Measurements from ENCODE around the gene PTPRK. TPM values are rescaled to one million over a fixed set of nuclear protein-coding genes. Genes with fewer than 3 reads are reported as not detected.
"Not testable (repeated sequence)": the region's sequence is repeated elsewhere in the genome, so short reads cannot be mapped to it uniquely, and the experiment has no call there.

PTPRK gene
- total RNA-seq, 4 donors from 2014 or later: 10.3 to 36.0 (median 20.5) TPM

DNA sequence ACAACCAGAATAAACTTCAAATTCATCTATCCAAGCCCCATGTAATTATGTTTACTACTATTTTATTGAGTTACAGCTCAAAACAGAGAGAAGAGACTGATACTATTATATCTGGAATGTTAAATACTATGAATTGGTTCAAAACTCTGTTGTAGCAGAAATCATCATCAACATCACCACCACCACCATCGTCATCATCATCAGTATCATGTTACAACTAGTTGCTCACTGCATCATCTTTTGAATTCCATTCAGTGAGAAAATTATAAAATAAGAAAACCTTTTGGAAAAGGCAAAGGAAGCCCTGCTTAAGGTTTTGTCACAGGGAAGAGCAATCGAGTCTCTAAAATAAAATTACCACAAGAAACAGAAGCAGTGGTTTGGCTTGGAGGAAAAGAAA is 583.3 kb downstream of the PTPRK start:
- Histone ChIP-seq H3K9me3 (peaks cover 0 to 9% (median 0%) of the 10 kb centered on the region in 3 donors), H3K4me3 (no peak overlapping the region), H3K27ac (no peak overlapping the region), H3K36me3 (no peaks in the 10 kb centered on the region), H3K27me3 (no peaks in the 10 kb centered on the region), H3K4me1 (peaks cover 0 to 28% (median 4%) of the 10 kb centered on the region in 3 donors)
- no peak for DNase-seq
- 50 to 72% methylated on average over 2 of the region's 2 CpGs for WGBS, 2 donors
- intact Hi-C loops (cut with DNase I): no loop called here
- TF ChIP-seq, protein P1, sequence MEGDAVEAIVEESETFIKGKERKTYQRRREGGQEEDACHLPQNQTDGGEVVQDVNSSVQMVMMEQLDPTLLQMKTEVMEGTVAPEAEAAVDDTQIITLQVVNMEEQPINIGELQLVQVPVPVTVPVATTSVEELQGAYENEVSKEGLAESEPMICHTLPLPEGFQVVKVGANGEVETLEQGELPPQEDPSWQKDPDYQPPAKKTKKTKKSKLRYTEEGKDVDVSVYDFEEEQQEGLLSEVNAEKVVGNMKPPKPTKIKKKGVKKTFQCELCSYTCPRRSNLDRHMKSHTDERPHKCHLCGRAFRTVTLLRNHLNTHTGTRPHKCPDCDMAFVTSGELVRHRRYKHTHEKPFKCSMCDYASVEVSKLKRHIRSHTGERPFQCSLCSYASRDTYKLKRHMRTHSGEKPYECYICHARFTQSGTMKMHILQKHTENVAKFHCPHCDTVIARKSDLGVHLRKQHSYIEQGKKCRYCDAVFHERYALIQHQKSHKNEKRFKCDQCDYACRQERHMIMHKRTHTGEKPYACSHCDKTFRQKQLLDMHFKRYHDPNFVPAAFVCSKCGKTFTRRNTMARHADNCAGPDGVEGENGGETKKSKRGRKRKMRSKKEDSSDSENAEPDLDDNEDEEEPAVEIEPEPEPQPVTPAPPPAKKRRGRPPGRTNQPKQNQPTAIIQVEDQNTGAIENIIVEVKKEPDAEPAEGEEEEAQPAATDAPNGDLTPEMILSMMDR (IDR thresholded peaks at IDR 0.05): no peak
- TF ChIP-seq POLR2A (IDR thresholded peaks at IDR 0.05): no peak

DNA sequence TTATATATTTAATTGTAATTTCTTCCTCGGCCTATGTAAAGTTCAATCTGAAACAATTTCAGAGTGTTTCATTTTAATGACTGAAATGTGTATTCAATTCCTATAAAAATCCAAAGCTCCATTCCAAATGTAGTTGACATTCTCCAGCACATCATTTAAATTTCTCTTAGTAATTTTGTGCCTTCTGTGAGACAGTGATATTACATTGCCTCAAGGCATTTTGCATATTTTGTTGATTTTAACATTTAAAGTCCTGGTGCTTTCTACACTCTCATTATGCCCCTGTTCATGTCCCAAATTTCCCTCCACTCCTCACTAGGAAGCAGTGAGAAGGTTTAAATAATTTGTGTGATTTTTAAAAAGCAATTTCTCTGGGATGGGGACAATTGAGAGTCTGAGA is 585.4 kb downstream of the PTPRK start:
- no peaks in the 10 kb centered on the region for H3K36me3 ChIP-seq
- TF ChIP-seq, protein P1 (IDR thresholded peaks at IDR 0.05): no peak
- TF ChIP-seq POLR2A (IDR thresholded peaks at IDR 0.05): no peak
- peaks cover 0 to 16% (median 4%) of the 10 kb centered on the region in 3 donors for H3K4me1 ChIP-seq
- peak overlapping the region in 1 of 4 donors; percentile 38 for H3K27ac ChIP-seq
- intact Hi-C loops (cut with DNase I): no loop called here
- H3K9me3 ChIP-seq: peaks cover 0 to 9% (median 0%) of the 10 kb centered on the region in 3 donors
- H3K27me3 ChIP-seq: no peaks in the 10 kb centered on the region
- 77 to 80% methylated on average over 1 of the region's 1 CpG for WGBS, 2 donors
- no peak for DNase-seq
- H3K4me3 ChIP-seq: no peak overlapping the region

DNA sequence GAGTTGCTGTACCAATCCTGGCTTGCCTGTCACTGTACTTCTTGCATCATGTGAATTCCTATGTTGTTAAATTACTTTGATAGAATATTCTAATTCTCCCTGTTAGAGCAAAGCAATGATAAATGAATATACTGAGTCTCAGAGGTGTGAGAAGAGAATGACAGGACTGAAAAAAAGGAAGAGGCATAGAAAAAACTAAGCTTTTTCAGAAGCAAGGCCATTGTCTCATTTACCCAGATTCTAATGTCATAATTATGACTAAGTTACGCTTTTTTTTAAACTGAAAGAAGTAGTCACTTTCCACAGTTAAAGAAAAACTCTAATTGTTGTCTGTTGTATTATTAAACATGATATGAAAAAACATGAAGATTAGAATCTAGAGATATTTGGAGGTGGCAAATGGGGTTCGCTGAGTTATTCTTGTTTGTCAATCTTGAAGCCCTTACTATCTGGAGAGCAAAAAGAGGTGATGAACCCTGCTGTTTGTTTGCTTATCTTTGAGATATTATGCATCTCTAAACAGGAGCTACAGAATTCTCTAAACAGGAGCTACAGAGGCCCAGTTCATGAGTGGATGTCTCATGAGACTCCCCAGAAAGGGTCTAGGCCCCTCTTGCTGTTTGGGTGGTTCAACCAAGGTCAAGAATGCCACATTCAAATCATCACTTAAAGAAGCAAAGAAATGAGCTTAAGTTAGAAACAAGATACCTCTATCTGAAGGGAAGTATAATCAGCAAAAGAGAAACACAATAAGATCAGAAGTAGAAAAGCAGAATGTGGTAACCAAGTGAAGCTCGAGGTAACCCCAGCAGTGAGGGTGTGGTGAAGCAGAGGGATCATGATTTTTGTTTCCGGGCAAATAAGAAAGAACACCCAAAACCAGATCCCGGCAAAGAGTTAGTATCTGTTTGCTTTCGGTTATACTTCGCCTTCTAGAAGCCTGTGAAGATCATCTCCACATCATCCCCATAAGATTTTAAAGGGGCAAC is 586.3 kb downstream of the PTPRK start:
- no peak for DNase-seq
- intact Hi-C loops (cut with DNase I): no loop called here
- H3K4me3 ChIP-seq: no peak overlapping the region
- H3K36me3 ChIP-seq: no peaks in the 10 kb centered on the region
- 76 to 82% methylated on average over 7 of the region's 7 CpGs for WGBS, 2 donors
- H3K27ac ChIP-seq: peak overlapping the region in 1 of 4 donors; percentile 38
- H3K4me1 ChIP-seq: peaks cover 0 to 8% (median 2%) of the 10 kb centered on the region in 3 donors
- TF ChIP-seq, protein P1 (IDR thresholded peaks at IDR 0.05): no peak
- no peak for TF ChIP-seq POLR2A (IDR thresholded peaks at IDR 0.05)
- peaks cover 0 to 9% (median 0%) of the 10 kb centered on the region in 3 donors for H3K9me3 ChIP-seq
- no peaks in the 10 kb centered on the region for H3K27me3 ChIP-seq

DNA sequence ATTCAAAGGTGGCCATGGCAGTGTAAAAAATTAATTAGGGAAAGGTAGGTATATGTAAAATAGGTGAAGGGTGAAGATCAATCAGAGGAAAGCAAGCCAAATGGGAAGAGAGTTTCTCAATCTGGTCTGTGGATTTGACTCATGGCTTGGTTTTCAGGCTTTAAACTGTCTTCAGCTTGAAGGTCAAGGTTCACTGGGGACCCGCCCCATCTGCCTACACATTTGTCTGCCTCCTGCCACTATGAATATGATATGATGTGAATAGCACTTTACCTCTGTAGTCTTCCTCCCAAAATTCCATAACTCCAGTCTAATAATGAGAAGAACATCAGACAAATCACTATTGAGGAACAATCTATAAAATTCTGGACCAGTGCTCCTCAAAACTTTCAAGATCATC is 587.3 kb downstream of the PTPRK start:
- Histone ChIP-seq H3K4me1 (no peaks in the 10 kb centered on the region), H3K27me3 (no peaks in the 10 kb centered on the region), H3K9me3 (peaks cover 0 to 9% (median 0%) of the 10 kb centered on the region in 3 donors), H3K4me3 (no peak overlapping the region), H3K27ac (no peak overlapping the region), H3K36me3 (no peaks in the 10 kb centered on the region)
- TF ChIP-seq, protein P1 (IDR thresholded peaks at IDR 0.05): no peak
- TF ChIP-seq POLR2A (IDR thresholded peaks at IDR 0.05): no peak
- intact Hi-C loops (cut with DNase I): no loop called here
- WGBS, 2 donors: 94 to 100% methylated on average over 1 of the region's 1 CpG
- no peak for DNase-seq

DNA sequence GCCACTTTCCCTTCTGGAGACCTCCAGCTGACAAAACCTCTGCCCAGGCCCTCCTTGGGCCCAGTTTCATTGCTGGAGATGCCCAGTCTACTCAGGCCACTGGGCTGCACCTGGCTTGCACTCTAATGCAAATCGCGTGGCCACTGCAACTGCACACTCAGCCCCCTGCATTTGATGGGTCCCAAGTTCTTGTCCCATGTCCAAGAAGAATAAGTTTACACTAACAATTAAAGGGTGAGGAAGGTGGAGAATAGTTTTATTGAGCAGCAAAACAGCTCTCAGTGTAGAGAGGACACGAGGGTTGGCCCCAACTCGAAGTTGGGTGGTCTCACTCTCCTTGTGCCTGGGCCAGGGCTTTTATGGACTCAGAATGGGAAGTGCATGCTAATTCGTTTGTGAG is 587.7 kb downstream of the PTPRK start:
- intact Hi-C loops (cut with DNase I): no loop called here
- Histone ChIP-seq H3K4me3 (no peak overlapping the region), H3K9me3 (peaks cover 0 to 9% (median 0%) of the 10 kb centered on the region in 3 donors), H3K36me3 (no peaks in the 10 kb centered on the region), H3K27me3 (no peaks in the 10 kb centered on the region), H3K4me1 (no peaks in the 10 kb centered on the region), H3K27ac (no peak overlapping the region)
- TF ChIP-seq POLR2A (IDR thresholded peaks at IDR 0.05): no peak
- TF ChIP-seq, protein P1 (IDR thresholded peaks at IDR 0.05): no peak
- WGBS, 2 donors: 77 to 78% methylated on average over 5 of the region's 5 CpGs
- no peak for DNase-seq

DNA sequence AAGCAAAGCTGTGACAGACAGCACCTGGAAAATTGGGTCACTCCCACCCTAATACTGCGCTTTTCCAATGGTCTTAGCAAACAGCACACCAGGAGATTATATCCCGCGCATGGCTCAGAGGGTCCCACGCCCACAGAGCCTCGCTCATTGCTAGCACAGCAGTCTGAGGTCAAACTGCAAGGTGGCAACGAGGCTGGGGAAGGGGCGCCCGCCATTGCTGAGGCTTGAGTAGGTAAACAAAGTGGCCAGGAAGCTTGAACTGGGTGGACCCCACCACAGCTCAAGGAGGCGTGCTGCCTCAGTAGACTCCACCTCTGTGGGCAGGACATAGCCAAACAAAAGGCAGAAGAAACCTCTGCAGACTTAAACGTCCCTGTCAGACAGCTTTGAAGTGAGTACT is 594.0 kb downstream of the PTPRK start:
- H3K9me3 ChIP-seq: peaks cover 0 to 12% (median 6%) of the 10 kb centered on the region in 3 donors
- DNase-seq; H3K27me3 ChIP-seq; H3K36me3 ChIP-seq; H3K4me1 ChIP-seq; intact Hi-C loops (cut with DNase I); H3K4me3 ChIP-seq; H3K27ac ChIP-seq: not testable (repeated sequence)
- 73 to 83% methylated on average over 2 to 3 of the region's 10 CpGs for WGBS, 2 donors
